ENCODE data around the gene UTP14A. TPM values are rescaled to one million over a fixed set of nuclear protein-coding genes. Genes with fewer than 3 reads are reported as not detected.
A peak's percentile ranks its signal among the peaks of the same experiment; 100 is the strongest.

UTP14A gene
- total and polyA plus RNA-seq, 2 of the 13 experiments (the other 11 are each of a cell fraction or from before 2014, with no cell fraction given) = 7.4 to 19.0 TPM

DNA sequence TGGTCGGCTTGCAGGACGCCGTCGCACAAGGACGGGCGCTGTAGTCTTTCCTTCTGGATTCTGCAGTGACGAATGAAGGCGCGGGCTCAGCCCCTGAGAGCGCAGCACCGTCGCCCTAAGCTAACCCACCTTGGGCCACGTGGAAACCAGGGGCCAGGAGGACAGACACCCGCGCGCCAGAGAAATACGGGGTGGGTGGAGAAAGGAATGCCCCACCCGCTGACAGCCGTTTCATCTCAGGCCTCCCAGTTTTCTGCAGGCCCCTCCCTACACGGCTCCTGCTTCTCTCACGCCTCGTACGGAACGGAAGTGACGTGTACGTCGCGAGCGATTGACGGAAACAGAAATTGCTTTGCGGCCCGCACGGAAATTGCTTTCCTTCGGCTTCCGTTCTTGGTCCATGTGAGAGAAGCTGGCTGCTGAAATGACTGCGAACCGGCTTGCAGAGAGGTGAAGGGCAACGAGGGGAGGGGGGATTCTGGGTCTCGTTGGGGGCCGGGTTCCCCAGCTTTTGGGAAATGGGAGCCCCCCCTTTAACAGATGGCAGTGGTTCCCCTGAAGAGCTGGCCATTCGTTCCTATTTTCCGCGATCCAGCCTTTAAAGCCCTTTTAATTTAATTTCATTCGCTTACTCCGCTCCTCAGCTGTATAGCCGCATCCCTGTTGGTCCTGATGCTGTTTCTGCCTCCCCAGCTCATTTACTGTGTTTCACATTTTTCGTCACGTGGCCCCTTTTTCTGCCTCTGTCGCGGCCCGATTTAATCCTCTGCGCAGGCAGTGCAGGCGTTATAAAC, at the start of gene UTP14A (continued):
- TF ChIP-seq, protein P1, sequence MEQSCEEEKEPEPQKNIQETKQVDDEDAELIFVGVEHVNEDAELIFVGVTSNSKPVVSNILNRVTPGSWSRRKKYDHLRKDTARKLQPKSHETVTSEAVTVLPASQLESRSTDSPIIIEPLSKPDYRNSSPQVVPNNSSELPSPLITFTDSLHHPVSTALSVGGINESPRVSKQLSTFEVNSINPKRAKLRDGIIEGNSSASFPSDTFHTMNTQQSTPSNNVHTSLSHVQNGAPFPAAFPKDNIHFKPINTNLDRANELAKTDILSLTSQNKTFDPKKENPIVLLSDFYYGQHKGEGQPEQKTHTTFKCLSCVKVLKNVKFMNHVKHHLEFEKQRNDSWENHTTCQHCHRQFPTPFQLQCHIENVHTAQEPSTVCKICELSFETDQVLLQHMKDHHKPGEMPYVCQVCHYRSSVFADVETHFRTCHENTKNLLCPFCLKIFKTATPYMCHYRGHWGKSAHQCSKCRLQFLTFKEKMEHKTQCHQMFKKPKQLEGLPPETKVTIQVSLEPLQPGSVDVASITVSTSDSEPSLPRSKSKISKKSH (CRISPR knock-in tag; IDR thresholded peaks at IDR 0.05; ENCODE audit: borderline replicate concordance) = 0 out of 2 replicates have a peak, but pooled peaks have one; percentile 45
- TF ChIP-seq TBL1XR1 (IDR thresholded peaks at IDR 0.05; ENCODE audit: borderline replicate concordance, low read length, partially characterized antibody) = no peak
- TF ChIP-seq, protein P2, sequence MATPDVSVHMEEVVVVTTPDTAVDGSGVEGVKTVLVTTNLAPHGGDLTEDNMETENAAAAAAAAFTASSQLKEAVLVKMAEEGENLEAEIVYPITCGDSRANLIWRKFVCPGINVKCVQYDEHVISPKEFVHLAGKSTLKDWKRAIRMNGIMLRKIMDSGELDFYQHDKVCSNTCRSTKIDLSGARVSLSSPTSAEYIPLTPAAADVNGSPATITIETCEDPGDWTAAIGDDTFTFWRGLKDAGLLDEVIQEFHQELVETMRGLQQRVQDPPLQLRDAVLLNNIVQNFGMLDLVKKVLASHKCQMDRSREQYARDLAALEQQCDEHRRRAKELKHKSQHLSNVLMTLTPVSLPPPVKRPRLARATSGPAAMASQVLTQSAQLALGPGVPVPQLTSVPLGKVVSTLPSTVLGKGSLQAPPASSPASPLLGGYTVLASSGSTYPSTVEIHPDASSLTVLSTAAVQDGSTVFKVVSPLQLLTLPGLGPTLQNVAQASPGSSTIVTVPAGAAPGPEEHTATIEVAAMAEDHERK (CRISPR knock-in tag; IDR thresholded peaks at IDR 0.05; ENCODE audit: low read depth) = peak; percentile 61; the same call in 1 of the 2 replicates
- peak; percentile 93 for TF ChIP-seq GATAD1 (CRISPR knock-in tag; IDR thresholded peaks at IDR 0.05)
- TF ChIP-seq, protein P3, sequence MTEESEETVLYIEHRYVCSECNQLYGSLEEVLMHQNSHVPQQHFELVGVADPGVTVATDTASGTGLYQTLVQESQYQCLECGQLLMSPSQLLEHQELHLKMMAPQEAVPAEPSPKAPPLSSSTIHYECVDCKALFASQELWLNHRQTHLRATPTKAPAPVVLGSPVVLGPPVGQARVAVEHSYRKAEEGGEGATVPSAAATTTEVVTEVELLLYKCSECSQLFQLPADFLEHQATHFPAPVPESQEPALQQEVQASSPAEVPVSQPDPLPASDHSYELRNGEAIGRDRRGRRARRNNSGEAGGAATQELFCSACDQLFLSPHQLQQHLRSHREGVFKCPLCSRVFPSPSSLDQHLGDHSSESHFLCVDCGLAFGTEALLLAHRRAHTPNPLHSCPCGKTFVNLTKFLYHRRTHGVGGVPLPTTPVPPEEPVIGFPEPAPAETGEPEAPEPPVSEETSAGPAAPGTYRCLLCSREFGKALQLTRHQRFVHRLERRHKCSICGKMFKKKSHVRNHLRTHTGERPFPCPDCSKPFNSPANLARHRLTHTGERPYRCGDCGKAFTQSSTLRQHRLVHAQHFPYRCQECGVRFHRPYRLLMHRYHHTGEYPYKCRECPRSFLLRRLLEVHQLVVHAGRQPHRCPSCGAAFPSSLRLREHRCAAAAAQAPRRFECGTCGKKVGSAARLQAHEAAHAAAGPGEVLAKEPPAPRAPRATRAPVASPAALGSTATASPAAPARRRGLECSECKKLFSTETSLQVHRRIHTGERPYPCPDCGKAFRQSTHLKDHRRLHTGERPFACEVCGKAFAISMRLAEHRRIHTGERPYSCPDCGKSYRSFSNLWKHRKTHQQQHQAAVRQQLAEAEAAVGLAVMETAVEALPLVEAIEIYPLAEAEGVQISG (CRISPR knock-in tag; IDR thresholded peaks at IDR 0.05) = peak; percentile 67
- no peak for TF ChIP-seq ZFP36 (IDR thresholded peaks at IDR 0.05; ENCODE audit: borderline replicate concordance, low read depth, low read length, partially characterized antibody)
- TF ChIP-seq, protein P4, sequence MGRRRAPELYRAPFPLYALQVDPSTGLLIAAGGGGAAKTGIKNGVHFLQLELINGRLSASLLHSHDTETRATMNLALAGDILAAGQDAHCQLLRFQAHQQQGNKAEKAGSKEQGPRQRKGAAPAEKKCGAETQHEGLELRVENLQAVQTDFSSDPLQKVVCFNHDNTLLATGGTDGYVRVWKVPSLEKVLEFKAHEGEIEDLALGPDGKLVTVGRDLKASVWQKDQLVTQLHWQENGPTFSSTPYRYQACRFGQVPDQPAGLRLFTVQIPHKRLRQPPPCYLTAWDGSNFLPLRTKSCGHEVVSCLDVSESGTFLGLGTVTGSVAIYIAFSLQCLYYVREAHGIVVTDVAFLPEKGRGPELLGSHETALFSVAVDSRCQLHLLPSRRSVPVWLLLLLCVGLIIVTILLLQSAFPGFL (CRISPR knock-in tag; IDR thresholded peaks at IDR 0.05) = no peak
- no peak; the same call in 1 of the 2 replicates for TF ChIP-seq SP4 (CRISPR knock-in tag; IDR thresholded peaks at IDR 0.05)
- no peak for TF ChIP-seq GPN1 (CRISPR knock-in tag; IDR thresholded peaks at IDR 0.05; ENCODE audit: borderline replicate concordance)
- no peak for TF ChIP-seq ZNF703 (CRISPR knock-in tag; IDR thresholded peaks at IDR 0.05; ENCODE audit: borderline replicate concordance)
- TF ChIP-seq ZNF772 (CRISPR knock-in tag; IDR thresholded peaks at IDR 0.05) = no peak; the same call in 1 of the 2 replicates
- no peak for TF ChIP-seq ZFP36L2 (CRISPR knock-in tag; IDR thresholded peaks at IDR 0.05)
- TF ChIP-seq JUND (CRISPR knock-in tag; IDR thresholded peaks at IDR 0.05) = no peak
- no peak for TF ChIP-seq ZNF616 (CRISPR knock-in tag; IDR thresholded peaks at IDR 0.05; ENCODE audit: low read depth)
- TF ChIP-seq ZNF549 (CRISPR knock-in tag; IDR thresholded peaks at IDR 0.05) = no peak
- no peak for TF ChIP-seq MTA3 (CRISPR knock-in tag; IDR thresholded peaks at IDR 0.05)
- peak; percentile 66; the same call in 1 of the 2 replicates for TF ChIP-seq ARNT2 (CRISPR knock-in tag; IDR thresholded peaks at IDR 0.05; ENCODE audit: low read depth)
- TF ChIP-seq NFYC (CRISPR knock-in tag; IDR thresholded peaks at IDR 0.05) = no peak
- TF ChIP-seq, protein P5, sequence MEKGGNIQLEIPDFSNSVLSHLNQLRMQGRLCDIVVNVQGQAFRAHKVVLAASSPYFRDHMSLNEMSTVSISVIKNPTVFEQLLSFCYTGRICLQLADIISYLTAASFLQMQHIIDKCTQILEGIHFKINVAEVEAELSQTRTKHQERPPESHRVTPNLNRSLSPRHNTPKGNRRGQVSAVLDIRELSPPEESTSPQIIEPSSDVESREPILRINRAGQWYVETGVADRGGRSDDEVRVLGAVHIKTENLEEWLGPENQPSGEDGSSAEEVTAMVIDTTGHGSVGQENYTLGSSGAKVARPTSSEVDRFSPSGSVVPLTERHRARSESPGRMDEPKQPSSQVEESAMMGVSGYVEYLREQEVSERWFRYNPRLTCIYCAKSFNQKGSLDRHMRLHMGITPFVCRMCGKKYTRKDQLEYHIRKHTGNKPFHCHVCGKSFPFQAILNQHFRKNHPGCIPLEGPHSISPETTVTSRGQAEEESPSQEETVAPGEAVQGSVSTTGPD (CRISPR knock-in tag; IDR thresholded peaks at IDR 0.05) = no peak
- TF ChIP-seq KAT8 (CRISPR knock-in tag; IDR thresholded peaks at IDR 0.05) = peak; percentile 94
- peak; percentile 89 for TF ChIP-seq PHF20 (CRISPR knock-in tag; IDR thresholded peaks at IDR 0.05)

All from HepG2 (cell line).